Thoracic aorta (tissue), 2 donors: ENCODE results near the gene UBL5. TPM values are rescaled to one million over a fixed set of nuclear protein-coding genes. Genes with fewer than 3 reads are reported as not detected.

Experiments
- ATAC-seq: fragments of 150-250 bp; one replicate; pipeline ENCODE4 v1.8.0; 2017; ENCODE audit warnings: low read depth; ENCODE audit not compliant: insufficient number of reproducible peaks, low FRiP score
- DNase-seq: peaks from one replicate; pipeline ENCODE4 v3.0.0-alpha.2; 2020; ENCODE audit warnings: low spot score
- H3K27ac ChIP-seq, 2 donors: fragments of 200-600 bp; sonication (generic); 1 replicate in 1 of 2; 2 replicates in 1 of 2; pipeline ENCODE4 v1.5.1; 2016; ENCODE audit warnings: mild to moderate bottlenecking in 2 of 2, moderate library complexity in 2 of 2
- H3K27me3 ChIP-seq: fragments of 200-600 bp; sonication (generic); replicated peaks from 2 replicates; pipeline ENCODE4 v1.6.0; 2016; ENCODE audit warnings: mild to moderate bottlenecking; ENCODE audit not compliant: insufficient read depth
- H3K36me3 ChIP-seq: fragments of 200-600 bp; sonication (generic); one replicate; pipeline ENCODE4 v1.5.1; 2016
- H3K4me1 ChIP-seq, 2 donors: fragments of 200-600 bp; sonication (generic); 1 replicate in 1 of 2; 2 replicates in 1 of 2; pipeline versions ENCODE4 v1.5.1 to v1.6.0; 2016; ENCODE audit warnings: low read depth in 2 of 2, mild to moderate bottlenecking in 1 of 2; ENCODE audit not compliant: control insufficient read depth in 1 of 2
- H3K4me3 ChIP-seq: fragments of 200-600 bp; sonication (generic); 2 replicates; pipeline ENCODE4 v1.5.1; 2016; ENCODE audit warnings: mild to moderate bottlenecking
- H3K9me3 ChIP-seq: fragments of 200-600 bp; sonication (generic); 2 replicates; pipeline ENCODE4 v1.5.1; 2016
- total RNA-seq, 2 donors: library from RNA; depleted of rRNA; stranded (reverse); fragments of >200 nt; gene quantifications; one replicate each; pipeline versions ENCODE4 v1.1.0 to v1.2.3, GENCODE V29; 2016
- TF ChIP-seq, protein P1 (sequence below): fragments of 200-600 bp; sonication (generic); IDR thresholded peaks from one replicate; pipeline ENCODE4 v1.5.1; 2019; ENCODE audit warnings: antibody characterized with exemption

UBL5 gene
- total RNA-seq, 2 donors from 2014 or later, result 210 to 414 TPM

DNA sequence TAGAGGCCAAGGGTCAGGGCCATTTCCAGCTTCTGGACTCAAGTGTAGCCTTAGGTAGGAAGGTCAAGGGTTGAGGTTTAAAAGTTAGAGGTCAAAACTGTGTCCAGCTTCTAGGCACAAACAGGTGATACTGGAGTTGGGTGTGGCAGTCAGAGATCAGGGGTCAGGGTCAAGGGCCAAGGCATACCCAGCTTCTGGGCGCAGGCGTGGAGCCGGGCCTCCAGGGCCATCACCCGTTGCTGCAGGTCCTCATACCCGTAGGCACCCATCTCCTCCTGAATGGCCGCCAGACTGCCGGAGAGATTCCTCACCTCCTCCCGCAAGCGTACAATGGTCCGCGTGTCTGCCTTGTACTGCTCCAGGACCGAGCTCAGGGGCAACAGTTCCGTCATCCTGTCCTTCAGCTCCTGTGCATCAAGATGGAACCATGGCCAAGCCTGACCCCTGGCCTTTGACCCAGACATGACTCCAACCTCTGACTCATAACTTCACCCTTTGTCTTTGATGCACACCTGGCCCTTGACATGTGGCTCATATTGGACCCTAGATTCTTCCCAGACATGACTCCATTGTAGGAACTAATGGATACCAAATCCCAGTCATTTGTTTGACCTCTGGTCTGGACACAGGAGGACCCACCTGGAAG, 29.5 kb downstream of the UBL5 start:
- ATAC-seq (no peak), DNase-seq (no peak)
- Histone ChIP-seq H3K4me3 (no peak overlapping the region), H3K27me3 (no peaks in the 10 kb centered on the region), H3K4me1 (no peaks in the 10 kb centered on the region), H3K9me3 (no peaks in the 10 kb centered on the region), H3K27ac (no peak overlapping the region), H3K36me3 (no peaks in the 10 kb centered on the region)
- TF ChIP-seq, protein P1, sequence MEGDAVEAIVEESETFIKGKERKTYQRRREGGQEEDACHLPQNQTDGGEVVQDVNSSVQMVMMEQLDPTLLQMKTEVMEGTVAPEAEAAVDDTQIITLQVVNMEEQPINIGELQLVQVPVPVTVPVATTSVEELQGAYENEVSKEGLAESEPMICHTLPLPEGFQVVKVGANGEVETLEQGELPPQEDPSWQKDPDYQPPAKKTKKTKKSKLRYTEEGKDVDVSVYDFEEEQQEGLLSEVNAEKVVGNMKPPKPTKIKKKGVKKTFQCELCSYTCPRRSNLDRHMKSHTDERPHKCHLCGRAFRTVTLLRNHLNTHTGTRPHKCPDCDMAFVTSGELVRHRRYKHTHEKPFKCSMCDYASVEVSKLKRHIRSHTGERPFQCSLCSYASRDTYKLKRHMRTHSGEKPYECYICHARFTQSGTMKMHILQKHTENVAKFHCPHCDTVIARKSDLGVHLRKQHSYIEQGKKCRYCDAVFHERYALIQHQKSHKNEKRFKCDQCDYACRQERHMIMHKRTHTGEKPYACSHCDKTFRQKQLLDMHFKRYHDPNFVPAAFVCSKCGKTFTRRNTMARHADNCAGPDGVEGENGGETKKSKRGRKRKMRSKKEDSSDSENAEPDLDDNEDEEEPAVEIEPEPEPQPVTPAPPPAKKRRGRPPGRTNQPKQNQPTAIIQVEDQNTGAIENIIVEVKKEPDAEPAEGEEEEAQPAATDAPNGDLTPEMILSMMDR, result no peak

DNA sequence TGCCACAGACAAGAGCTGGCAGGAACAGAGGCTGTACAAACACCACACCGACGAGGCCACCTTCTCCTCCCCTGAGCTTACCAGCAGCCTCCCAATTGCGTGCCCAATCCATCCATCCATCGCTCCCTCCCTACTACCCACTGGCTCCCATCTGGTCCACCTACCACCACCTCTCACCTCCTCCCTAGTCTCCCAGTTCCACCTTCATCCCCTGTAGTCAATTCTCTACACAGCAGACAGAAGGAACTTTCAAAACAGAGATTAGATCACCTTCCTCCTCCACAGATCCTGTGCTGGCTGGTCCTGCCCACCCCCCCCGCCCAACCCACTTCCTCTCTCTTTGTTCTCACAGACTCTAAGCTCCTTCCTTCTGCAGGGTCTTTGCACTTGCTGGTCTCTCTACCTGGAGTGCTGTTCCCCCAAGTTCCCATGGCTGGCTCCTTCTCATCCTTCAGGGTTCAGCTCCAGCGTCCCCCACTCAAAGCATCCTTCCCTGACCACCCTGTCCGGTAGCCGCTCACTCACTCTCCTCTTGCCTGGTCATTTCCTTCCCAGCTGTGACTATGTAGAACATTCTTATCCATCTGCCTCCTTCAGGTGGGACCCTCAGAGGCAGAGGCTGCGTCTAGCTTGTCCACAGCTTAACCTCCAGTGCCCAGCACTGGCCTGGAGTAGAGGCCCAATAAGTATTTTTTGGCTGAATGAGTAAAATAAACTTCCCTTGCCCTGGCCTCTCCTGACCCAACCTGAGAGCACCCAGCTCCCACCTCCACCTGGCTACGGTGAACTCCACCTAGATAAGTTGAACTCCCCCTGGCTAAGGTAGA, 30.4 kb downstream of the UBL5 start:
- no peak for ATAC-seq
- no peak overlapping the region for H3K27ac ChIP-seq

DNA sequence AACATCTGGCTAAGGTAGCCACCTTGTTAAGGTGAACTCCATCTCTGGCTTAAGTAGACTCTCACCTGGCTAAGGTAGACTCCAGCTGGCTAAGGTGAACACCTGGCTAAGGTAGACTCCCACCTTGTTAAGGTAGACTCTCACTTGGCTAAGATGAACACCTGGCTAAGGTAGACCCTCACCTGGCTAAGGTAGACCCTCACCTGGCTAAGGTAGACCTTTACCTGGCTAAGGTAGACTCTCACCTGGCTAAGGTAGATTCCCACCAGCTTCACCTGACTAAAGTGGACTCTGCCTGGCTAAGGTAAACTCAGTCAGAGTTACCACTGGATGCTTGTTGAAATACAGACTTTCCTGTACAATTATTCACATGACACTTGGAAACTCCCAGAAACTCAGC, 31.0 kb downstream of the UBL5 start:
- Histone ChIP-seq H3K27ac (no peak overlapping the region), H3K4me3 (no peak overlapping the region), H3K27me3 (no peaks in the 10 kb centered on the region), H3K4me1 (no peaks in the 10 kb centered on the region), H3K9me3 (no peaks in the 10 kb centered on the region), H3K36me3 (no peaks in the 10 kb centered on the region)
- DNase-seq, result no peak
- no peak for ATAC-seq
- TF ChIP-seq, protein P1, result no peak

More for the DNA sequence above, 30.4 kb downstream of the UBL5 start:
- Histone ChIP-seq H3K36me3 (no peaks in the 10 kb centered on the region), H3K9me3 (no peaks in the 10 kb centered on the region), H3K27me3 (no peaks in the 10 kb centered on the region), H3K4me1 (no peaks in the 10 kb centered on the region), H3K4me3 (no peak overlapping the region)
- TF ChIP-seq, protein P1, result no peak
- DNase-seq, result no peak

DNA sequence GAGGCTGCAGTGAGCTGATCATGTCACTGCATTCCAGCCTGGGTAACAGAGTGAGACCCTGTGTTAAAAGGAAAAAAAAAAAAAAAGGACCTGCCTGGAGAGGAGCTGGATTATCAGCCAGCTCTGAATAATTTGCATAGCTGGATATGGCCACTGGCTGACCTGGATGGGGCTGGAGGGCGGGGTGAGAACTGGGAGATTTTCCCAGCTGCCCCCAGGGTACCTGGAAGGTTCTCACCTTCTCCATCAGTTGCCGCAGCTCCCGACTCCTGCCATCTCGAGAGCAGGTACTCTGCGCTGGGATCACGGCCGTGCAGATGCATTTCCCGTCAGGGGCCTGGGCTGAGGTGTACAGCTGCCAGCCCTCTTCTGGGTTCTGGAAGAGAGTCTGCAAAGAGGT, 32.7 kb downstream of the UBL5 start:
- DNase-seq, result no peak

DNA sequence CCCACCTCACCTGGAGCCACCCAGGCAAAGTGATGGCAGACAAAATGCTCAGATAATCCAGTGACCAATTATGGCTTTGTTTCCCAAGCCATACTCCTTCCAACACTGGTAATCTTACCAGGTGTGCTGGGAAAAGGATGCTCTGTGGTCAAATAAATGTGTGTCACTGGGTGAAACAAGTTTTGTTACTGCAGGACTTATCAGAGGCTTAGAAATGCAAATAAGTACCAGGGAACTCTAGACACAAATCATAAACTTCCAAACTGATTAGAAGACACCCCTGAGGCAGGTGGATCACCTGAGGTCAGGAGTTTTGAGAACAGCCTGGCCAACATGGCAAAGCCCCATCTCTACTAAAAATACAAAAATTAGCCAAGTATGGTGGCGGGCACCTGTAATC, 33.8 kb downstream of the UBL5 start:
- ATAC-seq (no peak), DNase-seq (no peak)
- Histone ChIP-seq H3K36me3 (no peaks in the 10 kb centered on the region), H3K4me1 (no peaks in the 10 kb centered on the region), H3K9me3 (no peaks in the 10 kb centered on the region), H3K4me3 (no peak overlapping the region), H3K27me3 (no peaks in the 10 kb centered on the region), H3K27ac (no peak overlapping the region)
- TF ChIP-seq, protein P1, result no peak

More for the DNA sequence above, 32.7 kb downstream of the UBL5 start:
- Histone ChIP-seq H3K4me3 (no peak overlapping the region), H3K4me1 (no peaks in the 10 kb centered on the region), H3K9me3 (no peaks in the 10 kb centered on the region), H3K36me3 (no peaks in the 10 kb centered on the region), H3K27me3 (no peaks in the 10 kb centered on the region), H3K27ac (no peak overlapping the region)
- ATAC-seq, result no peak
- TF ChIP-seq, protein P1, result no peak
